NCI-H2107 treated with DMSO at 0.1 percent for 48 hours (cell line): ENCODE results near the gene PRIMA1.

Experiments
- DNase-seq: peaks from one replicate; lab custom pipeline; 2025; ENCODE audit not compliant: unreplicated experiment; lab: John Stamatoyannopoulos, UW

The PRIMA1 gene

DNA sequence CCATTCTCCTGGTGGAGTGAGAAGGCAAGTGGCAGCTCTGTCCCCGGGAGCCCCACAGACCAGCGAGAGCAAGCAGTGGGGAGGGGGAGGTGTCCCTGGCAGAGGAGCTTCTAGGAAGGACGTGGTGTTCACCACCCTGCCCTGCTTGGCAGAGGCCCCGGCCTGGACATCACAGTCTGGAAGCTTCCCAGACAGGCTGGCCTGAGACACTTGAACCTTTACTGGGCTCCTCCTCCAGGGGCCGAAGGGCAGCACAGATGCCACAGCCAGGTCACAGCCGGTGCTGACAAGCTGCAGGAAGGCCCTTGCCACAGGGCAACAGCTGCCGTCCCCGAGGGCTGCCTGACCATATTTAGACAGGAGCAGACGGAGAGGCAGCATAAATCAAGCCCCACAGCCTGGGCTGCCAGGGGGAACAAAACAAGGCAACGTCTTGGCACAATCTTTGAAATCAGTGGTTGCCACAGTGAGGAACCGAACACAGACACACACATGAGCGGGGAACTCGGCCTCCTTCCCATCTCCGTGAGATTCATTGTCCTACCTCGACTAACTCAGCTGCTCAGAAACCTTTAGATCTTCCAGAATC, 28.5 kb downstream of the PRIMA1 start:
- DNase-seq = no peak

GRCh38 chr14:93757206-93757605, 31.1 kb downstream of the PRIMA1 start:
- DNase-seq = no peak

GRCh38 chr14:93753647-93754046, 34.6 kb downstream of the PRIMA1 start:
- DNase-seq = no peak

GRCh38 chr14:93752980-93753561, 35.2 kb downstream of the PRIMA1 start:
- no peak for DNase-seq

DNA sequence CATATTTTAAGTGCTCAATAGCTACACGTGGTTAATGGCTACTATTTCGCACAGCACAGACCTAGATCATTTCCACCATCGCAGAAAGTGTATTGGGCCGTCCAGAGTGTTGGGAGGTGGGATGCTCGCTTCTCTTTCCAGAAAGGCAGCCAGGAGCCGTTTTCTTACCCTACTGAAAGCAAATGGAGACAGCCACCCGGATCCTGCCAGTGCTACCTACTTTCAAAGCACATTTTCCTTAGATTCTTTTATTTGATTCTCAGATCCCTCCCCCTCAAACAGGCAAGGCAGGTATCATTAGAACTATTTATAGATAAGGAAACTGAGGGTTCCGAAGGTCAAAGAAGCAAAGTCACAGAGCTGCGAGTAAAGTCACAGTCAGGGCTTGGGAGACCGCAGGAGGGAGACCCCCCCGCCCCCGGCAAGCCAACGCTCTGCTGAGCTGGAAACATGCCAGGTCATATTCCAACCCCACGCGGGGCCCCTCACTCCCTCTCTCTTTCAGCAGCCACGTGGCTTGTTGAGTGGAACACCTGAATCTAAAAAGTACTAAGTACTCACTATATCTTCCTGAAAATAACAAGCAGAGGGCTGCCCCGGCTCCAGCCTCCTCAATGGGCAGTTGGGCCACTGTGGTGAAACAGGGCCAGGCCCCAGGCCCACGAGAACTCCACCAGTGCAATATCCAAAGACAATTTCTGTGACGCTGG, 36.2 kb downstream of the PRIMA1 start:
- no peak for DNase-seq

DNA sequence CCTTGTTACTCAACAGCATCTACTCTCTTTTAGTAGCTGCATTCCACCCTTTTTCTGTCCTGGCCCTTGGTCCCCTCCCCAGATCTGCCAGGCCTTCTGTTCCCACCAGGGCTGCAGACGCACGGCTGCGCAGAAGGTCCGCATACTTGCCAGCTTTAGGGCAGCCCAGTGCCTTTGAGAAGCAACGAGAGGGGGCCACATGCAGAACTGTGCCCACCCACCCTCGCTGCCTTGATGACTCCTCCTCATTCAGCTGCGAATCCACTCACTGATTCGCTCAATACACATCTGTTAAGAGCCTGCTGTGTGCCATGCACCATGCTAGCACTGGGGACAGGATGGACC, 39.2 kb downstream of the PRIMA1 start:
- no peak for DNase-seq

DNA sequence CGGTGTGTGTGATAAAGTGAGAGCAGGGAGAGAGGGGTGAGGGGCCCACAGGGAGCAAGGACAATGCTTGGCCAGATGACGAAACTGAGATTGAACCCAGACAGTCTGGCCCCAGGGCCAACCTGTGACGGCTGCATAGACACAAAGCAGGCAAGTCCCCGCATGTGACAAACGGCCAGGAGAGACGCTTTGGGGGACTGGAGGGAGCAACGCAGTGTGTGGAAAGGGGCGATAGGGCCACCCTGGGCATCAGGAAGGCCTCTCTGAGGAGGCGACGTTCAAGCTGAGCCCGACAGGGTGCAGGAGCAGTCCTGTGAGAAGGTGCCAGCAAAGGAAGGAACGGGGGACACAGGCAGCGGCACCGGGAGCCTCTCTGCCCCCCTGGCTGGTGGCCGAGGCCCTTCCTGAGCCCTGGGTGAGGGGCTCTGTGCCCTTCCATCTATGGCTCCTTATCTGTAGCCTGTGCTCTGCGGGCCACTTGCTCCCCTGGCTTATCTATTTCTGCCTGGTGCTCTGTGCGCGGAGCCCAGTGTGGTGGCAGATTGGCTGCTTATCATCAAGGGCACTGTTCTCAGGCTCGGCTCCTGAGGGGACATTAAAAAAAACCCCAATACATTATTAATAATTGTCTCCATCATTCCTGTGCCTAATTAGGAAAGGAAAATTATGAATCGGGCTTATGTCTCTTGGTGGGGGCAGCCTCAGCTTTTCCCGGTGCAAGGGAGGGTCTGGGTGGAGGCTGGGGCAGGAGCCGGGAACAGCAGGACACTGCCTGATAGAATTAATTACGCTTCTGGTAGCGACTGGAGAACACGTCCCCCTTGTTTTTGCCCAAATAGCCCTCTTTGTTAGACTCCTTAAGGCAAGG, 39.8 kb downstream of the PRIMA1 start:
- DNase-seq = no peak

DNA sequence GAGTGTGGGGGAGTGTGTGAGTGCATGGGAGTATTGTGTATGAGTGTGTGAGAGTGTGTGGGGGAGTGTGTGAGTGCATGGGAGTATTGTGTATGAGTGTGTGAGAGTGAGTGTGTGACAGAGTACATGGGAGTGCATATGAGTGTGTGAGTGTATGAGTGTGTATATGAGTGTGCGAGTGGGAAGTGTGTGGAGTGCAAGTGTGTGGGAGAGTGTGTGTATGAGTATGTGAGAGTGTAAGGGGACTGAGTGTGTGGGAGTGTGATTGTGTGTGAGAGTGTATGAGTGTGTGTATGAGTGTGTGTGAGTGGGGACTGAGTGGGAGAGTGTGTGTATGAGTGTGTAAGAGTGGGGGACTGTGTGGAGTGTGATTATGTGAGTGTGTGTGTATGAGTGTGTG, 40.7 kb downstream of the PRIMA1 start:
- DNase-seq = no peak

- DNase-seq = no peak
Observed at GRCh38 chr14:93747102-93747501, 41.2 kb downstream of the PRIMA1 start.

DNA sequence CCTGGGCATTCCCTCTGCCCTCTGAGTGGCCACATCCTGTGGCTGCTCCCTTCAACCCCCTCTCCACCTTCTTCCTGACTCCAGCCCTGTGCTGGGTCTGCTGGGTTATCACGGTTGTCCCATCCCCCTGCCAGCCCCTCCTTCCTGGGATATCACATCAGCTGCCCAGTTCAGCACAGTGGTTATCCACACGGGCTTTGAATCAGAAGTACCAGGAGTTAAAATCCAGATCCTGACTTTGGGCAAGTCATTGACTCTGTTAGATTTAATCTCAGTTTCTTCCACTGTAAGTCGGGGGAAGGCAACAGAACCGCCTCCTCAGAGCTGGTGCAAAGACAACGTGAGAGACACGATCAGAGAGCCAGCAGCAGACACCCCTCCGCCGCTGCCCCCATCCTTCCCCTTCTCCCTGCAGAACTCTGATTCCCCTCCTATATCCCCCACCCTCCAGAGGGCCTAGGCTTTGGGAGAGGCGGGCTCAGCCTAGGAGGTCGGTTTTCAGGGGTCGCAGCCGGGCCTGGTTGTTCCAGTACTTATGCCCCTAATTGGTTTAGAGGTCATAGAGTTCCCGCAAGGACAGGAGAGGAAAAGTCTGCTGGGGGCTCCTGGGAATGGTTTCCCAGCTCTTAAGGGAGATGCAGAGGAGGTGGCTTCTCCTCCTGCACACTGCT, 42.5 kb downstream of the PRIMA1 start:
- DNase-seq = no peak

DNA sequence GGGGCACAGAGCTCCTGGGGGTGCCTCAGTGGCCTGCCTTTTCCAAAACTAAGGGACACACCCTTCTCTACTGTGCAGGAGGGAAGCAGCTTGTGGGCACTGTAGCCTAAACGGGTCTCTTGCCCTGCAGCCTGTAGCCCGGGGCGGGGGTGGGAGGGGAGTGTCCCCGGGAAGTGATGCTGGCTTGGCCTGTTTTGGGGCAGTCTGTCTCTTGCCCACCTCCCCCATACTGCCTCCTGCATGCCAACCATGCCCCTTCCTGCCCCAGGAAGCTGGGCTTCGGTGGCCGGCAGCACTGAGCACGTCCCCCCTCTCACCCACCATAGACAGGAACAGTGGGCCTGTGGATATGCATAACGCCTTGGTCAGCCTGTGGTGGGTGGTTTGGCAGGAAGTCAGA, 43.4 kb downstream of the PRIMA1 start:
- no peak for DNase-seq

DNA sequence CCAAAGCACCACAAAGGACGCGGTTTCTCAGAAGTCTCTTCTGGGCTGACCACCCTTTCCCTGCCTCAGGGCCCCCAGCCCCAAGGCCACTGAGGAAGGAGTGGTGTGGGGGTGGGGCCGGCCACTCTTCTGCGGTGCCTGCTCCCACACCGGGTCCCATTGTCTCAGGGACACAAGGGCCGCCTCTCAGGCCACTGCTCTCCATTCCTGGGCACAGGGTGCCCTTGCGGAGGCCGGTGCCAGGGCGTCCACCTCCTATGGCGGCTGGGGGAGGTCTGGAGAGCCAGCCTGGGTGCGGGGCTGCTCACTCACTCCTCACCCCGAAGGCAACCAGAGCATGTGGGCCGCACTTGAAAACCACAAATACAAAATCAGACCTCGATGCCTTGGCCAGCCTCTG, 44.1 kb downstream of the PRIMA1 start:
- no peak for DNase-seq

DNA sequence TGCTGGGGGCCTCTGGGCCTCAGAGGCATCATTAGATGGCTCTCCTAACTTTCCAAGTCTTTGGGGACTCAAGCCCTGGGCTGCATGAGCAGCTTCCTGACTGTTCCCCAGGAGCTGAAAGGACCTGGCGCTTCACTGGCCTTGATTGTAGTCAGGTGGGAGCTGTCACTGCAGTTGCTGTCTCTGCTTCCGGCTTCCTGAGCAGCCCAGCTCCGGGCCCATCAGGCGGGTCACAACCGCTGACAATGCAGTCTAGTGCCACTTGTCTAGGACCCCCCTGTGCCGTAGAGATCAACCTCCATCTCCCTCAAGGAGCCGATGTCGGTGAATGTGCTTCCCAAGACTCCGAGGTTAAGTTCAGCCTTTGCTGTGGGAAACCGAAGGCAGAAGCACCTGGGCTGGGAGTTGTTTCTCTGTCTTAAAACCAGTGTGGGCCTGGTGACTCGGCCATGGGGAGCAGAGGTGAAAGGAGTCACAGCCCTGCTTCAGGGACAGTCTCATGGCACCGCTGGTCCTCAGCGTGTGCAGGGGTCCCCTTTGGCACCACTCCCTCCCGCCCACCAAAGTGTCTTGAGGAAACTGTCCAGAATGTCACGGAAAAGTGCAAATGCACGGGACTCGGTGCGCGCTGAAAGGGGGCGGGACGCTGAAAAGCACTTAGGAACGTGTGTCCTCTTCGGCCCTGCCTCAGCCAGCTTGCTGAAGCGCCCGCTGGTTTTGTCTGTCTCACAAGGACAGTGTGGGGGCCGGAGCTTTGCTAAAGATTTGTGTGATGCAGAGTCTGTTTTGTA, 44.8 kb downstream of the PRIMA1 start:
- no peak for DNase-seq

- no peak for DNase-seq
Observed at GRCh38 chr14:93742761-93743160, 45.5 kb downstream of the PRIMA1 start.

GRCh38 chr14:93741556-93742230, 46.6 kb downstream of the PRIMA1 start:
- DNase-seq = no peak

DNA sequence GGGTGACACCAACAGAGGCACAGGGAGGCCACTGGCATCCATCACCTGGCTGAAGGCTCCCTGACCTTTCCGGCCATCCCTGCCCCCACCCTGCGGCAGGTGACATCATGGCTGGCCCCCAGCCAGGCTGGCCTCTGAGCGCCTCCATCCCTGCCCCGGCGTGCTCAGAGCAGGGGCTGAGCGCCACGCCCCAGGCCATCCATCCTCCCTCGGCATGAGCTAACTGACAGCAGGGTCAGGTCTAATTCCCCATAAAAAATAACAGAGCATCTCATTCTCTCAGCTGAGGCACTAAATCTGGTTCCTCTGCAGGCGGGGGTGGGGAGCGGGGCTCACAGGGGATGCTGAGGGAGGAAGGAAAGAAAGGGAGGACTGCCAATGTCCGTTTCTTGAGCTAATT, 50.7 kb downstream of the PRIMA1 start:
- DNase-seq = no peak

- DNase-seq = no peak
Observed at GRCh38 chr14:93736378-93737014, 51.8 kb downstream of the PRIMA1 start.

DNA sequence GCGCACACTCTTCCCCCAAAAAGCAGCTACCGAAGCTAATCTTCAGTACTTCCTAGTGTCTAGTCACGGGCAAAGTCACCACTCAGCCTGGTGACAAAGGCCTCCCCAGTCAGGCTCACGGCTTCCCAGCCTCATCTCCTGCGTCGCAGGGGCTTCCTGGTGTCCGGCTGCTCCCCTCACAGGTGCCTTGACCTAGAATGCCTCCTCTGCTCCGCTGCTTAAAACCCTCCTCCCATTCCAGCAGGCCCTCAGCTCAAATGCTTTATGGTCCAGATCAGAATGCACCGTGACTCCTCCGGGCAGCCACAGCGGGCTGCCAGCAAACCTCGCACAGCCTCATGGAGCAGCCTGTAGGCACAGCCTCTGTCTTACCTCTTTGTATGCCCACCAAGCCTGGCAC, 53.1 kb downstream of the PRIMA1 start:
- no peak for DNase-seq

DNA sequence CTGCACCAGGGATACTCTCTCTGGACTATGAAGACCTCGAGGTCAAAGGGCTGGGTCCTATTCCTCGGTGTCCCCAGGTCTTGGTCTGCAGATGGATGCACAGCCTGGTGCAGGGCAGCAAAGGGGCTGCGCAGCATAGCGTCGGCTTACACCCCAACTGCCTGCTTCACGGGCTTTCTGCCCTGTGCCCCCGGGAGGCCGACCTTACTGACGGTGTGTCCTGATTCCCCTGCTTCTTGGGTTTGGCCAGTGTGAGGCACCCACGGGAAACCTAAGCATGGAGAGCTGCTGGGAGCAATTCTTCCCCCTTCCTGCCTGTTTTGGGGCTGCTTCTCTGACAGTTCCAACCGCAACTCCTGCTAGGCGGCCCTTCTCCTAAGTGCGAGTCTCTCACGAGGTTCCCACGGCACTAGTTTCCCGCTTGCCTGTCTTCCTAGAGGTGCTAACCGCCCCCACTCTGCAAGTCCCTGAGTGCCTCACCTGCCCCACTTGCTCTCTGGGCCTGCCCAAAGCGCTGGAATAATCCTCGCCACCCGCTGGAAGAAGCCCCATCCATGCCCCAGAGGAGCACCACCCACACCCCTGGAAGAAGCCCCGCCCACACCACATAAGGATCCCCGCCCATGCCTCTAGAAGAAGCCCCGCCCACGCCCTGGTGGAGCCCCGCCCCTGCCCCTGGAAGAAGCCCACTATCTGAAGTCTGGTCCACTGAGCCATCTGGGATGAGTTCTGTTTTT, 54.0 kb downstream of the PRIMA1 start:
- DNase-seq = no peak
